ENCODE data around the gene FBRSL1.
"Not testable (repeated sequence)": the region's sequence is repeated elsewhere in the genome, so short reads cannot be mapped to it uniquely, and the experiment has no call there.

The FBRSL1 gene

DNA sequence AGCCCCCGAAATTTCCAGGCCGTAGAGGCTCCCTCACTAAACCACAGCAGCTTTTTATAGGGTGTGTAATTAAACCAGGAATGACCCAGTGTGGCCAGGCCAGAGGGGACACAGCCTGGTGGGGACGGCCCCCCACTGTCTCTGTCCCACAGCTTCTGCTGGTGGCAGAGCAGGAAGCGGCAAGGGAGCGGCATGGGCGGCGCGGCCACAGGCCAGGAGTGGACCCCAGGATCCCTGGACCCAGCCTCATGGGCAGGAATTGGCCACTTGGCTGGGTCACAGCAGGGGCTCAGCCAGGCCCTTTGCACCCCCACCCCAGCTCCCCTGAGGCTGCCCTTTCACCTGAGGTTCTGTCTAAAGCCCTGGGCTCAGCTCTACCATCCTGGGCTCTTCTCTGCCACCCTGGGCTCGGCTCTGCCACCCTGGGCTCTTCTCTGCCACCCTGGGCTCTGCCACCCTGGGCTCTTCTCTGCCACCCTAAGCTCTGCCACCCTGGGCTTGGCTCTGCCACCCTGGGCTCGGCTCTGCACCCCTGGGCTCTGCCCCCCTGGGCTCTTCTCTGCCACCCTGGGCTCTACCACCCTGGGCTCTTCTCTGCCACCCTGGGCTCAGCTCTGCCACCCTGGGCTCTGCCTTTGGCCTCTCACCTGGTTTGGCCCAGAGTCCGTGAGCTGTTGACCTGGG is 39.3 kb downstream of the FBRSL1 start:
- no peak for DNase-seq

DNA sequence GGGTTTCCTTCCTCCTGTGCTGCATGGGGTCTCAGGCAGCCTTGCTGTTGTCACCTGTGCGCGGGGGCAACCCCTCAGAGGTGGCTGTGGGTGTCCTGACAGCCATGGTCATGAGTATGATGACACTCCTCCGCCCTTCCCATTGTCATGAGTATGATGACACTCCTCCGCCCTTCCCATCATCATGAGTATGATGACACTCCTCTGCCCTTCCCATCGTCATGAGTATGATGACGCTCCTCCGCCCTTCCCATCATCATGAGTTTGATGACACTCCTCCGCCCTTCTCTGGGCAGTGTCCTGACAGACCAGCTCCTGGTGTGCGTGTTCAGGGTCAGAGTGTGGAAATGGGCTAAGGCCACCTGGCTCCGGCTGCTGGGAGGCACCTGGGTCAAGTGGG is 40.0 kb downstream of the FBRSL1 start:
- DNase-seq, result no peak

DNA sequence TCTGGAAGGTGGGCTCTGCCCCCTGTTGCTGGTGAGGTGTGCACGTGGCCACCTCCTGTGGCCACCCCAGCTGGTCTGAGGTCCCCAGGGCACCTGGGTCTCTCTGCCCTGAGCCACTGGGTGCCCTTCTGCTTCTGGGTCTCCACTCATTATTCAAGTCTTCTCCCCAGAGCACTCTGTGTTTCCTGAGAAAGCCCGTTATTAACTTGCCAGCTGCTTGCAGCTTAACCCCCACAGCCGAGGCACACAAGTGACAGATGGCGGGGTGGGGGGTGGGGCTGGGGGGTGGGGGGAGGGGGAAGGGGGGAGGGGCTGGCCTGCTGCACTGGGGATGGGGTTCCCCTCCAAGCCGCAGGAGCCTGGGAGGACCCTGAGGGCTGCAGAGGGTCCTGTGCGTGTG is 40.5 kb downstream of the FBRSL1 start:
- DNase-seq, result no peak

DNA sequence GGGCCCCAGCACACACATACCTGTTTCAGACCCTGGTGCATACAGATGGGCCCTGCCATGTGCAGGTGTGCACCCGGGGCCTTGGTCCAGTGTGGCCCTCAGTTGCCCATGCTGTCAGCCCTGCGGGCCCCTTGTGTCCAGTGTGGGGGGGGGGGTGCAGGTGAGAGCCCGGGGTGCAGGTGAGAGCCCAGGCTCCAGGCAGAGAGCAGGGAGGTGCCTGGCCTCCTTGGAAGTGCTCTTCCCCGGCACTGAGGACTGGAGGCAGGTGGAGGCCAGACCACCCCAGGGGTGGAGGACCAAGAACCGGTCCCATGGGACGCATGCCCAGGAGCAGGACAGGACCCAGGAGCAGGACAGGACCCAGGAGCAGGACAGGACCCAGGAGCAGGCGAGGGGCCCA is 40.9 kb downstream of the FBRSL1 start:
- no peak for DNase-seq

DNA sequence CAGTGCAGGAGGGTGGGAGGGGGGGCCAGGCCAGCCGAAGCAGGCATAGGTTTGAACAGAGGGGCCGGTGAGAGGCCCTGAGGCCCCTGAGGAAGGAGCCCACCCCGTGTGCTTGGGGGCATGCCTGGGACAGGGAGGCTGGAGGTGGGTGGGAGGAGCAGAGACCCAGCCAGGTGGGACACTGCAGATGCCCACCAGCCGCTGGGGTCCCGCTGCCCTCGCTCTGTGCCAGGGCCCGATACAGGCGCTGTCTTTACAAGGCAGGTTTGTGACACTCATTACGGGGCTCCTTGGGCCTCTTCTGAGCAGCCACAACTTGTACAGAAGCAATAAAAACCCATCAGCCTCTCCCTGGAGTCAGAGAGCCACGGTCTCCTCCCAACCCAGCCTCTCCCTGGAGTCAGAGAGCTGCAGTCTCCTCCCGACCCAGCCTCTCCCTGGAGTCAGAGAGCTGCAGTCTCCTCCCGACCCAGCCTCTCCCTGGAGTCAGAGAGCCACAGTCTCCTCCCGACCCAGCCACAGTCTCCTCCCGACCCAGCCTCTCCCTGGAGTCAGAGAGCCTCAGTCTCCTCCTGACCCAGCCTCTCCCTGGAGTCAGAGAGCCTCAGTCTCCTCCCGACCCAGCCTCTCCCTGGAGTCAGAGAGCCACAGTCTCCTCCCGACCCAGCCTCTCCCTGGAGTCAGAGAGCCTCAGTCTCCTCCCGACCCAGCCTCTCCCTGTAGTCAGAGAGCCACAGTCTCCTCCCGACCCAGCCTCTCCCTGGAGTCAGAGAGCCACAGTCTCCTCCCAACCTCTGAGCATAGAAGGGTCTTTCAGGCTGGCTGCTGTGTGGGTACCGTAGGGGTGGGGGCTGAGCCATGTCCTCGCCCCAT is 43.0 kb downstream of the FBRSL1 start:
- not testable (repeated sequence) for DNase-seq

DNA sequence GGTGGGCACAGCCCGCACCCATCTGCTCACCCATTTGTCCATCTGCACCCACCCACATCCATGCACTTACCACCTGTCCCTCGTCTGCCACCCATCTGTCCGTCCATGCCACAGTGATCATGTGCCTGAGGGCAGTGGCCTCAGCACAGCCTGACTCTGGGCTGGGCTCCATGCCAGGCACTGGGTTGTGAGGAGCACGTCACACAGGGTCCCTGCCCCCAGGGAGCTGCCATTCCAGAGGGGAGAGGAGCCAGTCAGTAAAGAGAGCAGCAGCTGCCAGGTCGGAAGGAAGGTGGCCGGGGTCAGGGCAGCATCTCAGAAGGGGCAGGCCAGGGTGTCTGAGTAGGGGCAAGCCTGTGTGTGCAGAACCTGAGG is 43.6 kb downstream of the FBRSL1 start:
- DNase-seq, result no peak

DNA sequence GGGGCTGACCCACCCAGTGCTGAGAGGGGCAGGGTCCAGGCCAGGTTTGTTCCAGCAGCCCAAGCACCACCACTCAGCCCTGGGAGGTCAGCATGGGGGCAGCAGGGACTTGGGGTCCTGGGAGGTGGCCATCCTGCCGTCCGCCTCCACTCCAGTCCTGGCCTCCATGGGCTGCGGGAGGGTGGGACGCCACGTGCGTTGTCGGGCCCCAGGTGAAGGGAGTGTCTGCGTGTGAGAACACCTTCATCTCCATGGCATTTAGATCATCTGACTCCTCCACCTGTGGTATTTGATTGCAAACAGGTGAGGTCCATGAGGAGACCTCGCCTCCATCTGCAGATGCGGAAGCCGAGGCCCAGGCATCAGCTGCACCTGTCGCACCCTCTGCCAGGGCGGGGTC is 44.1 kb downstream of the FBRSL1 start:
- DNase-seq, result no peak

DNA sequence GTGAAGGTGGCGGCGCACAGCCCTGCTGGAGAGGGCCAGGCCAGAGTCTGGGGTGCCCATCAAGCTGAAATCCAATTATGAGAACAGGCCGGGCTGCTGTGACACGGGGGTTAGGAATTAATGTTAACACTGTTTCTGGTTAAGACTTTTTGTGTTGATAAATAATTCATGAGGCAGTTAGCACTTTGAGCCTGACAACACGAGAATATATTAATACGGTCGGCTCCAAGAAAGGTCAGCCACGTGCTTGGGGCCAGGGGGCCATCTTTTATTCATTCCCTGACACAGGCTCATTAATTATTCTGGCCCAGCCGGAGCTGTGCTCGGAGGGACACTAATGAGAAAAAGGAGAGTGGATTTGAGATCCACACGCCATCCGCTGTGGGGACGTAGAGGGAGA is 45.1 kb downstream of the FBRSL1 start:
- DNase-seq, result no peak

DNA sequence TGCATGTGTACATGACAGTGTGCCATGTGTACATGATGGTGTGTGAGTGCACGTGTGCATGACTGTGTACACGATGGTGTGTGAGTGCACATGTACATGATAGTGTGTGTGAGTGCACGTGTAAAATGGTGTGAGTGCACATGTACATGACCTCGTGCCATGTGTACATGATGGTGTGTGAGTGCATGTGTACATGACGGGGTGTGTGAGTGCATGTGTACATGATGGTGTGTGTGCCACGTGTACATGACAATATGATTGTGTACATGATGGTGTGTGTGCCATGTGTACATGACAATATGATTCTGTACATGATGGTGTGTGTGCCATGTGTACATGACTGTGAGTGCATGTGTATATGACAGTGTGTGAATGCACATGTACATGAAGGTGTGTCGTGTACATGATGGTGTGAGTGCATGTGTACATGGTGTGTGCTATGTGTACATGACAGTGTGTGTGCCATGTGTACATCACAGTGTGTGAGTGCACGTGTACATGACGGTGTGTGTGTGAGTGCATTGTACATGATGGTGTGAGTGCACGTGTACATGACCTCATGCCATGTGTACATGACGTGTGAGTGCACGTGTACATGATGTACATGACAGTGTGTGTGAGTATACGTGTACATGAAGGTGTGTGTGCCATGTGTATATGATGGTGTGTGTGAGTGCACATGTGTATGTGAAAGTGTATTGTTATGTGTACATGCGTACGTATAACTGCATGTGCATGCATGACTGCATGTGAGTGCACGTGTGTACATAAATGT is 46.3 kb downstream of the FBRSL1 start:
- DNase-seq, result no peak

DNA sequence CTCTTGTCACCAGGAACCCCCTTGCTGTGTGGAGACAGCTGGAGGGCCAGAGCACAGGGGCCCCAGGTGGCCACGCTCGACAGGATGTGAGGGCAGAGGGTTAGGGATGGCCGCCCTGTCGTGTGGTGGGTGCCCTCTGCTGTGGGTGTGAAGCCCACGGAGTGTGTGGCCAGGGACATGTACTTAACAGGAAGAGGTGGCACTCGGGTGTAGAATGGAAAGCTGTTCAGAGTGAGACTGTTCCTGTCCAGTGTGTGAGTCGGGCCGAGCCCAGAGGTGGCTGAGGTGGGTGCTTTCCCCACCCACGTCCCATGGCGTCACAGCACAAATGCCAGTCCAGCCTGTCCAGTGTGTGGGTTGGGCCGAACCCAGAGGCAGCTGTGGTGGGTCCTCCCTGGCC is 47.1 kb downstream of the FBRSL1 start:
- DNase-seq, result no peak

DNA sequence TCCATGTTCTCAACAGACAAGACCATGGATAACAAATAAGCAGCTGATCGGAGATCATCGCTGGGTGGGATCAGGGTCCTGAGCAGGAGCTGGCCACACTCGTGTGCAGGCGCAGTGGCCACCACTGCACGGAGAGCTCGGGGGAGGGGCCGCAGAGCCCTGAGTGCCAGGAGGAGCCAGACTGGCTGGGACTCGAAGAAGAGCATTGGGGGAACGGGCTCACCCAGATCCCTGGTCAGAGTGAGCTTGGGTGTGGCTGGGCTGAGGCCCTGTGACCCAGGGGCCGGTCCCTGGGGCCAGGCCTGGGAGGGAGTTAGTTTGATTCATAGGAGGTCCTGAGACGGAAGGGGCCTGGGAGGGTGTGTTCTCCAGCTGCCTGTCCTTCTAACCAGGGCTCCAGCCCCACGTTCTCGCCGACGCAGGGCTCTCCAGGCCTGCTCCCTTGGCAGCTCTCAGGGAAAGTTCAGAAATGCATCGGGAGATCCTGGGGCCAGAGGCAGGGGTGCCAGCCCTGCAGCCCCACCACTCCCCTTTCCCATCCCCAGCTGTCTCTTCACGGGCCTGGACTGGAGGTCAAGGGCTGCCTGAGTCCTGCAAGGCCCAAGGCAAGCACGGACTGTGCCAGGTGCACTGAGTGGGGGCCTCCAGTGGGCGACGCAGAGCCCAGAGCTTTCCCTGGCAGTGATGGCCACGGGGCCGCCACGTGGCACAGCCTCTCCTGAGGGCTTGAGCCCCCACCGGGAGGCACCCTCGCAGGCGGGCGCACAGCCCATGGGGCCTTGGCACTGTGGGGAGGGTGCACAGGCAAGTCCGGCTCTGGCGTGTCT is 48.1 kb downstream of the FBRSL1 start:
- no peak for DNase-seq

DNA sequence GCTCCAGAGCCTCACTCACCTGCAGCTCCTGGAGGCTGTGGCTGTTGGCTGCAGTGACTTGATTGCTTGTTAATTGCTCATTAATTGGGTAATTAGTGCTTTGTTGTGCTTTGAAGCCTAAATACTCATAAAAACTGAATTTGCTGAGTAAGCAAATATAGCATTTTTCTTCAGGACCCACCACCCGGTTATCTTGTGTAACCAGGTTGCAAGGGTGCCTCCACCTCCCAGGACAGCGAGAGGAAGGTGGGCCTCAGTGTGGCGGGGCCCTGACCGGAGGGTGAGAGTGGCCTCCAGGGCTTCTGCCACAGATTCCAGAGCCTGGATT is 48.7 kb downstream of the FBRSL1 start:
- DNase-seq, result no peak

DNA sequence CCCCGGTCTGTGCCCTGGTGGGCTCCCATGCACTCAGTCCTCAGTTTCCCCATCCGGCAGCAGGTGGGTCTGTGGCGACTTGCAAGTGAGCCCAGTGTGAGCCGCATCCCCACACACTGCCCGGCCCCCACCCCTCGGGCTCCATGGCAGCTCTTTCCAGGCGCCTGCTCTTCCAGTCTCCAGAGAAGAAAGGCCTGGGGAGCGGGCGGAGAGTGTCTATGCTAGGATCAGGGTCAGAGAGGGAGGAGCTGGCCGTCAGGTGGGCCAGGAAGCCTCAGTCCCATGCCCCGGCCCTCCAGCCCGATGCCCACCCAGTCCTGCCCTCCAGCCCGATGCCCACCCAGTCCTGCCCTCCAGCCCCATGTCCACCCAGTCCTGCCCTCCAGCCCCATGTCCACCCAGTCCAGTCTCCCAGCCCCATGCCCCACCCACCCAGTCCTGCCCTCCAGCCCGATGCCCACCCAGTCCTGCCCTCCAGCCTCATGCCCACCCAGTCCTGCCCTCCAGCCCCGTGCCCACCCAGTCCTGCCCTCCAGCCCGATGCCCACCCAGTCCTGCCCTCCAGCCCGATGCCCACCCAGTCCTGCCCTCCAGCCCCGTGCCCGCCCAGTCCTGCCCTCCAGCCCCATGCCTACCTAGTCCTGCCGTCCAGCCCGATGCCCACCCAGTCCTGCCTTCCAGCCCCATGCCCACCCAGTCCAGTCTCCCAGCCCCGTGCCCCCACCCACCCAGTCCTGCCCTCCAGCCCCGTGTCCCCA is 49.2 kb downstream of the FBRSL1 start:
- DNase-seq, result no peak

DNA sequence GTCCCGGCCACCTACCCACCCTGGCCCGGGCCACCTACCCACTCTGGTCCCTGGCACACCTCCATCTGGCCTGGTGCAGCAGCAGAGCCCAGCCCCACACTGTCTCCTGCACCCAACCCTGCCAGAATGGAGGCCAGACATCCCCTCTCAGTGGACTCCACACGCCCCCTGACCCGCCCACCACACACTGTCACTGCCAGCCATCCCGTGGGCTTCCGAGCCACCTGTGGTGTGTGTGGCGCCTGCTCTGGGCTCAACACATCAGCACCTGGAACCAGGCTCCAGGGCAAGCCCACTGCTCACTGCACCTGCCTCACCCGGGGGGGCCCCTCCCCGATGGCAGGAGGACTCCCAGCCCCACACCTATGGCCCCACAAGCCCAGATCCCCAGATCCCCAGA is 50.5 kb downstream of the FBRSL1 start:
- no peak for DNase-seq

DNA sequence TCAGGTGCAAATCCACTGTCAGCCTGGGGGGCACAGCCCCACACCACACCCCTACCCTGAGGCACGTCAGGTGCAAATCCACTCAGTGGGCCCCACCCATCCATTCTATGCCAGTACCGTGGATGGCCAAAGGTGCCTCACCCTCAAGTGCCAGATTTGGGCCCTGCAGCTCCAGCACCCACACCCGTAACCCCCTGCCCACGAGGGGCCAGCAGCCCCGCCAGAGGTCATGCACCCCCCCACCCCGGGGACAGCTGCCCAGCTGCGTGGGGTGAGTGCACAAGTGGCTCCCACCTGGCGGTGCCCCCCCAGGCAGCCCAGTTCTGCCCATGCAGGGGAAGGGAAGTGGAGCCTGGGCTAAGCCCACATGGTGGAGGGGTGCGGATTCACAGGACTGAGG is 51.2 kb downstream of the FBRSL1 start:
- no peak for DNase-seq

DNA sequence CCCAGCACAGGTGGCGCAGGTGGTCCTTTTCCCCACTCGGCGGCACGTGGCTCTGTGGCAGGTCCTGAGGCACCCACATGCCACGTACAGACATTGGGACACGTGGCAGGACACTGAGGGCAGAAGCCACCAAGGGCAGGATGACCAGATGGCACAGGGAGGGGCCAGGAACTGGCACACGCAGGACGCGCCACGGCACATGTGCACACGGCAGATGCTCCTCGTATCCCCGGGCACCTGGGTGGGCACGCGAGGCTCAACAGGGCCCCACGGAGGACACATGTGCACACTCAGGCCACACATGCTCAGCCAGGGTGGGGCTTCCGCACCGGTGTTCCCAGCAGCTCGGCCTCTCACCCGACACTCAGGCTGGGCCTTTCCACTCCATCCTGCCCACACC is 52.0 kb downstream of the FBRSL1 start:
- no peak for DNase-seq

DNA sequence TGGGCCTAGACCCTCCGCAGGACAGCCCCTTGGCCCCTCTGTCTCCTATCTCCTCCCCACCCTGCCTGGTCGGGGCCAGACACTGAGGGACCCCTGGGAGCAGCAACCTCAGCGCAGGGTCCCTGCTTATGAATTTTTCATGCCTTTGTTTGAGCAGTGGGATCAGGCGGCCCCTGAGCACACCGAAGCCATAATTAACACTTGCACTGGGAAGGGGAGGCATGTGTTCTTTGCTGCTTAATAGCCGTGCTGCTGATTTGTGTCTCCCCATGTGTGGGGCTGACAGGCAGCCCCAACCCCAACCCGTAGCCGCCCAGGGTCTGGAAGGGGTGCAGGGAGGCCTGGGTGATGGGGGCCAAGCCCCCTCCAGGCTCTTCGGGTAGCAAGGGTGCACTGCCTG is 52.7 kb downstream of the FBRSL1 start:
- no peak for DNase-seq

DNA sequence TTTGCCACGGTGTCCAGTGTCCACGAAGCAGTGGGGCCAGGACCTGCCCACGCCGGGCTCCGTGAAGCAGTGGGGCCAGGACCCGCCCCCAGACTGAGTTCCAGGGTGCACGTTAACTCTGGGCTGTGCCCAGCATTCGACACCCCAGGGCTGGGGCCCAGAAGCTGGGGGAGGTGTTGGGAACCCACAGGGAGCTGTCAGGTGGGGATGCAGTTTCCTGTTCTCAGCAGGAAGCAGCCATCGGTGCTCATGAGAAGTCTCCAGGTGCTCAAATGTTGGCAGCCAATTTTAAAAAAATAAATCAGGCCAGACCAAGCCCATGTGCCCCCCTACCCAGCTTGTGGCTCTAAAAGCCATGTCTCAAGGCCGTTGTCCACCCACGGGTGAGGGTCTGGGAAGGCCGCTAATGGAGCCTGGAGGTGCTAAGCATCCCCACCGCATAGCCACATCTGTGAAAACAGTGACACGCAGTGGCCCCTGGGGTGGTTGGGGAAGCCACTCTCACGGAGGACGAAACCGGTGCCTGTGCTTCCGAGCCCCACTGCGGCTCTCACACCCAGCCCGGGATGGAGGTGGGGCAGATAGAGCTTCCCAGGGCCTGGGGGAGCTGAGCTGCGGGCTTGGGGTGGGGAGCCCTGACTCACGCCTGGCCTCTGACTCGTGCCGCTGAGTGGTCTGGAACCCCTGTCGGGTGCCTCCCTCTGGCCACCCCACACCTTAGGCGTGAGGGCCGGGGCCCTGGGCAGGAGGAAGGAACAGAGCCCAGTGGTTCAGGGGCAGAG is 53.5 kb downstream of the FBRSL1 start:
- no peak for DNase-seq

DNA sequence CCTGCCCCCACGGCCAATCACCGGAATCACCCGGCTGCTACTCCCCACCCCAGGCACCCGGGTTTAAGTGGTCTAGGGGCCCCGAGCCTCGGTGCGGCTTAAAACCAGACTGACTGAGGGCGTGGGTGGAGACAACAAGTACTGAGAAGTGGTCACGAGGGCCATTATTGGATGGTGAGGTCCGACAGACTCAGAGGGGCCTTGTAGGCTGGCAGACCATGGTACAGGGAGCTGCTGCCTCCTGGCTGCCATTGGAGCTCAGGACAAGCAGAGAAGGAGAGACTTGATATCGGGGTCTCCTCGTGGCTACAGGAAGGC is 54.1 kb downstream of the FBRSL1 start:
- no peak for DNase-seq

DNA sequence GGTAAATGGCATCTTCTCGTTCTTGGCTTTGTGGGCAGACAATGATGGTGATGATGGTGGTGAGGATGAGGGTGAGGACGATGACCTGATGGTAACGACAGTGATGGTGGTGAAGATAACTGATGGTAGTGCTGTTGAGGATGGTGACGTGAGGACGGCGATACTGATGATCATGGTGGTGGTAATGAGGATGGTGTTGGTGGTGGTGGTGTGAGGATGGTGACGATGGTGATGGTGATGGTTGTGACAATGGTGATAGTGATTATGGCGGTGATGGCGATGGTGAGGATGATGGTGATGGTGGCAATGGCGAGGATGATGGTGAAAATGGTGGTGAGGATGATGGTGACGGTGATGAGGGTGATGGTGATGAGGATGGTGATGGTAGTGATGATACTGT is 54.5 kb downstream of the FBRSL1 start:
- no peak for DNase-seq

DNA sequence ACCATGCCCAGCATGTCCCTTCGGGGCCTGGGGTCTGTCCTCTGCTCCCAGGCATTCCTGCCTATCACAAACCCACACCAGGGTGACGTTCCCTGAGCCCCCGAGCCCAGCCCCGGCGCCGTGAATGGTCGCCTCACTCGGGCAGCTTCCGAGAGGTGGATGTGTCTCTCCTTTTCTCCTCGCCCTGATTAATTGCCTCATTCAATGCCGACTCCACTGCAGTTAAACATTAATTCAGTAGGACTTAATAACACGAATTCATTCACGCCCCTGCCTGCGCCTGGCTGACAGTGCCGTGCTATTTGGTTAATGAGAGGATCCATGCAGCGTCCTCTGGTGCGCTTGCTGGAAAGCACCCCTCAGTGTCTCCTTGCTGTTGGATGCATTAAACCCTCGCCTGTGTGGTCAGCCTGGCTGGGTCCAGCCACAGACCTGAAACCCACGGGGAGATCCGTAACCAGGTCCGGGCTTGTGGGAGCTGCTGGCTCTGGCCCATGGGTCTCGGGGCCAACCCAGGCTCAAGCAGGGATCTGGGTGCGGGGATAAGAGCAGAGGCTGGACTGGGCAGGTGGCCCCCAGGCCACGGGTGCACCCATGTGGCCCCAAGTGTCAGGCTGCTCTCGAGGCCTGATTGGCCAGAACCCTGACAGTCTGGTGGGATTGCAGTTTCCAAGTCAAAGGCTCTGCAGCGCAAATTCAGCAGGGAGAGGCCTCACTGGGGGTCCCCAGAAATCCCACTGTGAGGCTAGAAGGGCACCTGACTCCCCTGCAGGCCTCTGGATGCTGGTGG is 55.4 kb downstream of the FBRSL1 start:
- no peak for DNase-seq

All from CD4-positive, alpha-beta T cell treated with Interleukin-17A for 4 hours (primary cell).